ENCODE measurements around the gene DBH. TPM values are rescaled to one million over a fixed set of nuclear protein-coding genes. Genes with fewer than 3 reads are reported as not detected.

Gene DBH
- total RNA-seq, 4 donors from 2014 or later, result not detected

GRCh38 chr9:133701321-133701980, 65.3 kb downstream of the DBH start:
- H3K27me3 ChIP-seq, result peaks cover 0 to 43% (median 6%) of the 10 kb centered on the region in 4 donors
- H3K27ac ChIP-seq, result peak overlapping the region in 2 of 4 donors; percentile 46 to 50
- H3K4me1 ChIP-seq, result peaks cover 8 to 33% (median 12%) of the 10 kb centered on the region in 3 donors
- H3K4me3 ChIP-seq, result no peak overlapping the region
- DNase-seq, result no peak
- intact Hi-C loops (cut with DNase I), result no loop called here
- 41 to 68% methylated on average over 4 to 23 of the region's 33 CpGs for WGBS, 2 donors
- TF ChIP-seq, protein P1, sequence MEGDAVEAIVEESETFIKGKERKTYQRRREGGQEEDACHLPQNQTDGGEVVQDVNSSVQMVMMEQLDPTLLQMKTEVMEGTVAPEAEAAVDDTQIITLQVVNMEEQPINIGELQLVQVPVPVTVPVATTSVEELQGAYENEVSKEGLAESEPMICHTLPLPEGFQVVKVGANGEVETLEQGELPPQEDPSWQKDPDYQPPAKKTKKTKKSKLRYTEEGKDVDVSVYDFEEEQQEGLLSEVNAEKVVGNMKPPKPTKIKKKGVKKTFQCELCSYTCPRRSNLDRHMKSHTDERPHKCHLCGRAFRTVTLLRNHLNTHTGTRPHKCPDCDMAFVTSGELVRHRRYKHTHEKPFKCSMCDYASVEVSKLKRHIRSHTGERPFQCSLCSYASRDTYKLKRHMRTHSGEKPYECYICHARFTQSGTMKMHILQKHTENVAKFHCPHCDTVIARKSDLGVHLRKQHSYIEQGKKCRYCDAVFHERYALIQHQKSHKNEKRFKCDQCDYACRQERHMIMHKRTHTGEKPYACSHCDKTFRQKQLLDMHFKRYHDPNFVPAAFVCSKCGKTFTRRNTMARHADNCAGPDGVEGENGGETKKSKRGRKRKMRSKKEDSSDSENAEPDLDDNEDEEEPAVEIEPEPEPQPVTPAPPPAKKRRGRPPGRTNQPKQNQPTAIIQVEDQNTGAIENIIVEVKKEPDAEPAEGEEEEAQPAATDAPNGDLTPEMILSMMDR (IDR thresholded peaks at IDR 0.05), result no peak
- no peak for TF ChIP-seq POLR2A (IDR thresholded peaks at IDR 0.05)
- no peaks in the 10 kb centered on the region for H3K36me3 ChIP-seq
- no peaks in the 10 kb centered on the region for H3K9me3 ChIP-seq

- peaks cover 8 to 38% (median 12%) of the 10 kb centered on the region in 3 donors for H3K4me1 ChIP-seq
- DNase-seq, result no peak
- peaks cover 0 to 43% (median 6%) of the 10 kb centered on the region in 4 donors for H3K27me3 ChIP-seq
- H3K36me3 ChIP-seq, result no peaks in the 10 kb centered on the region
- intact Hi-C loops (cut with DNase I), result no loop called here
- H3K4me3 ChIP-seq, result peak overlapping the region in 3 of 4 donors; percentile 18 to 57 (median 38)
- 6% methylated on average over 7 of the region's 39 CpGs; no CpG with 5 or more reads in 1 of the 2 donors for WGBS, 2 donors
- H3K27ac ChIP-seq, result peak overlapping the region in 3 of 4 donors; percentile 31 to 50 (median 46)
- TF ChIP-seq POLR2A (IDR thresholded peaks at IDR 0.05), result no peak
- TF ChIP-seq, protein P1 (IDR thresholded peaks at IDR 0.05), result no peak
- H3K9me3 ChIP-seq, result no peaks in the 10 kb centered on the region
Measured at GRCh38 chr9:133701981-133702797, 66.0 kb downstream of the DBH start.

GRCh38 chr9:133702798-133703590, 66.8 kb downstream of the DBH start:
- no peaks in the 10 kb centered on the region for H3K36me3 ChIP-seq
- no peak for DNase-seq
- no peaks in the 10 kb centered on the region for H3K9me3 ChIP-seq
- peaks cover 8 to 46% (median 12%) of the 10 kb centered on the region in 3 donors for H3K4me1 ChIP-seq
- H3K27ac ChIP-seq, result peak overlapping the region in 2 of 4 donors; percentile 31 to 50
- TF ChIP-seq, protein P1 (IDR thresholded peaks at IDR 0.05), result no peak
- no peak for TF ChIP-seq POLR2A (IDR thresholded peaks at IDR 0.05)
- intact Hi-C loops (cut with DNase I), result no loop called here
- WGBS, 2 donors, result 10 to 18% methylated on average over 15 to 22 of the region's 39 CpGs
- H3K4me3 ChIP-seq, result peak overlapping the region in 3 of 4 donors; percentile 18 to 57 (median 38)
- H3K27me3 ChIP-seq, result peaks cover 0 to 43% (median 6%) of the 10 kb centered on the region in 4 donors

GRCh38 chr9:133703591-133704399, 67.6 kb downstream of the DBH start:
- H3K4me1 ChIP-seq, result peaks cover 8 to 48% (median 12%) of the 10 kb centered on the region in 3 donors
- no peaks in the 10 kb centered on the region for H3K9me3 ChIP-seq
- intact Hi-C loops (cut with DNase I), result no loop called here
- H3K4me3 ChIP-seq, result no peak overlapping the region
- TF ChIP-seq, protein P1 (IDR thresholded peaks at IDR 0.05), result no peak
- no peak for TF ChIP-seq POLR2A (IDR thresholded peaks at IDR 0.05)
- no peaks in the 10 kb centered on the region for H3K36me3 ChIP-seq
- no peak overlapping the region for H3K27ac ChIP-seq
- peaks cover 0 to 43% (median 6%) of the 10 kb centered on the region in 4 donors for H3K27me3 ChIP-seq
- 30 to 55% methylated on average over 2 to 5 of the region's 21 CpGs for WGBS, 2 donors
- no peak for DNase-seq

Data from esophagus squamous epithelium (tissue), 5 donors.